Hepatocyte (in vitro differentiated cells): Measurements from ENCODE around the gene ALG9. TPM values are rescaled to one million over a fixed set of nuclear protein-coding genes. Genes with fewer than 3 reads are reported as not detected.
A peak's percentile ranks its signal among the peaks of the same experiment; 100 is the strongest.

Experiments
- DNase-seq: peaks from one replicate; pipeline ENCODE4 v3.0.0-alpha.2; 2016; ENCODE audit warnings: low spot score
- H2AFZ ChIP-seq: fragments of 200-600 bp; sonication (generic); 2 replicates; pipeline ENCODE4 v1.6.0; 2016; ENCODE audit warnings: antibody characterized with exemption, mild to moderate bottlenecking
- H3K27ac ChIP-seq: fragments of 200-600 bp; sonication (generic); 2 replicates; pipeline ENCODE4 v1.5.1; 2016; ENCODE audit warnings: mild to moderate bottlenecking
- H3K27me3 ChIP-seq: fragments of 200-600 bp; sonication (generic); 2 replicates; pipeline ENCODE4 v1.6.1; 2016
- H3K36me3 ChIP-seq: fragments of 200-600 bp; sonication (generic); replicated peaks from 2 replicates; pipeline ENCODE4 v1.5.1; 2016; ENCODE audit warnings: low read depth; ENCODE audit not compliant: insufficient read depth
- H3K4me1 ChIP-seq: fragments of 200-600 bp; sonication (generic); 2 replicates; pipeline ENCODE4 v1.5.1; 2016; ENCODE audit warnings: mild to moderate bottlenecking, moderate library complexity; ENCODE audit not compliant: insufficient read depth
- H3K4me2 ChIP-seq: fragments of 200-600 bp; sonication (generic); 2 replicates; pipeline ENCODE4 v1.6.0; 2016
- H3K4me3 ChIP-seq: fragments of 200-600 bp; sonication (generic); 2 replicates; pipeline ENCODE4 v1.5.1; 2016; ENCODE audit warnings: mild to moderate bottlenecking
- H3K79me2 ChIP-seq: fragments of 200-600 bp; sonication (generic); 2 replicates; pipeline ENCODE4 v1.6.0; 2017; ENCODE audit warnings: mild to moderate bottlenecking
- H3K9me2 ChIP-seq: fragments of 200-600 bp; sonication (generic); replicated peaks from 2 replicates; pipeline ENCODE4 v1.6.0; 2017; ENCODE audit warnings: mild to moderate bottlenecking; ENCODE audit not compliant: insufficient read depth
- H3K9me3 ChIP-seq: fragments of 200-600 bp; sonication (generic); 2 replicates; pipeline ENCODE4 v1.5.1; 2016; ENCODE audit warnings: low read depth, mild to moderate bottlenecking
- H4K20me1 ChIP-seq: fragments of 200-600 bp; sonication (generic); 2 replicates; pipeline ENCODE4 v1.6.0; 2016; ENCODE audit warnings: mild to moderate bottlenecking; ENCODE audit not compliant: insufficient read depth, poor library complexity, severe bottlenecking
- EZH2 ChIP-seq: fragments of 200-600 bp; sonication (generic); IDR thresholded peaks from 2 replicates; pipeline ENCODE4 v1.6.1; 2016; ENCODE audit warnings: antibody characterized with exemption, mild to moderate bottlenecking, borderline replicate concordance
- EZH2phosphoT487 ChIP-seq: fragments of 200-600 bp; sonication (generic); IDR thresholded peaks from one replicate; pipeline ENCODE4 v1.6.1; 2018; ENCODE audit warnings: antibody characterized with exemption, mild to moderate bottlenecking, low read depth, moderate library complexity; ENCODE audit not compliant: unreplicated experiment, severe bottlenecking
- WGBS: methylation state at CpG from one replicate; pipeline ENCODE4 v1.1.6; 2016; ENCODE audit warnings: low lambda C conversion rate; ENCODE audit errors: missing lambda C conversion rate; 5-methylcytosine and 5-hydroxymethylcytosine counted together
- polyA plus RNA-seq: library from polyadenylated mRNA; unstranded; fragments of >200 nt; fragmentation: Nextera tagmentation; extraction: Ambion mirVana; gene quantifications from 2 replicates; pipeline ENCODE4 v1.2.1, GENCODE V29; 2016
- total RNA-seq: library from RNA; depleted of rRNA; stranded (reverse); fragments of >200 nt; gene quantifications from 2 replicates; pipeline ENCODE4 v1.2.3, GENCODE V29; 2014
- TF ChIP-seq, protein P1 (sequence below): fragments of 200-600 bp; sonication (generic); IDR thresholded peaks from 2 replicates; pipeline ENCODE4 v1.5.1; 2016; ENCODE audit warnings: antibody characterized with exemption, mild to moderate bottlenecking; ENCODE audit not compliant: poor library complexity

ALG9 gene
- total and polyA plus RNA-seq, 2 experiments from 2014 or later: 22.6 to 52.4 TPM

DNA sequence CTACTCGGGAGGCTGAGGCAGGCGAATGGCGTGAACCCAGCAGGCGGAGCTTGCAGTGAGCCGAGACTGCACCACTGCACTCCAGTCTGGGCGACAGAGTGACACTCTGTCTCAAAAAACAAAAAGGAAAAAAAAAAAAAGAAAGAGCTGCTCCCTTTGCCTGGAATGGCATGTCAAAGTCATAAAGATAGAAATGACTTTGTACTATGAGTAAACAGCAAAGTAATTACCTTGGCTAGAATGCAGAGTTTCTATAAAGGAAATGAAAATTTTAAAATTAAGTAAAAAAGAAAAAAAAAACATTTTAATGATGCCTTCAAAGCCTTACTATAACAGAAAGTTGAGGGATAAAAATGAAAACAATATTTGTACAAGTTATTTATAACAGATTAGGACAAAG is 115.3 kb downstream of the ALG9 start:
- TF ChIP-seq EZH2phosphoT487: no peak
- TF ChIP-seq, protein P1, sequence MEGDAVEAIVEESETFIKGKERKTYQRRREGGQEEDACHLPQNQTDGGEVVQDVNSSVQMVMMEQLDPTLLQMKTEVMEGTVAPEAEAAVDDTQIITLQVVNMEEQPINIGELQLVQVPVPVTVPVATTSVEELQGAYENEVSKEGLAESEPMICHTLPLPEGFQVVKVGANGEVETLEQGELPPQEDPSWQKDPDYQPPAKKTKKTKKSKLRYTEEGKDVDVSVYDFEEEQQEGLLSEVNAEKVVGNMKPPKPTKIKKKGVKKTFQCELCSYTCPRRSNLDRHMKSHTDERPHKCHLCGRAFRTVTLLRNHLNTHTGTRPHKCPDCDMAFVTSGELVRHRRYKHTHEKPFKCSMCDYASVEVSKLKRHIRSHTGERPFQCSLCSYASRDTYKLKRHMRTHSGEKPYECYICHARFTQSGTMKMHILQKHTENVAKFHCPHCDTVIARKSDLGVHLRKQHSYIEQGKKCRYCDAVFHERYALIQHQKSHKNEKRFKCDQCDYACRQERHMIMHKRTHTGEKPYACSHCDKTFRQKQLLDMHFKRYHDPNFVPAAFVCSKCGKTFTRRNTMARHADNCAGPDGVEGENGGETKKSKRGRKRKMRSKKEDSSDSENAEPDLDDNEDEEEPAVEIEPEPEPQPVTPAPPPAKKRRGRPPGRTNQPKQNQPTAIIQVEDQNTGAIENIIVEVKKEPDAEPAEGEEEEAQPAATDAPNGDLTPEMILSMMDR: no peak

DNA sequence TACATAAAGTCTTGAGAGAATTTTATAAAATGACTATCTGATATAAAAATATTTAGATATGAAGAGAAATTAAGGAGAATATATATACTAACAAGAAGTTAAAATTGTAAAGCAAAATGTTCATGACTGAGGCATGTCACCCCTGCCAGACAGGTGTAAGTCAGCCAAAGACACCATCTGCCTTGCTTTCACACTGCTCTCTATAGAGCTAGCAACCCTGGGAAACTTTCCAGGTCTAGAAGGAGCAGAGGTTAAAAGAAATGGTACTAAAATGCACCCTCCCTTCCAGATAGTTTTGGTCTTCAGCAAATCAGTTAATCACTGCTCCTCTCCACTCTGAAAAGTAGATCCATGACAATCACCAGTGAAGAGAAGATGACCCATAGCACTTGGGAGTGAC is 121.7 kb downstream of the ALG9 start:
- Histone ChIP-seq H3K9me3 (no peaks in the 10 kb centered on the region), H3K79me2 (peaks cover 22% of the 10 kb centered on the region), H3K4me3 (no peak overlapping the region), H3K4me1 (no peaks in the 10 kb centered on the region), H3K4me2 (no peak overlapping the region), H4K20me1 (no peaks in the 10 kb centered on the region), H3K27me3 (no peaks in the 10 kb centered on the region), H3K9me2 (no peaks in the 10 kb centered on the region), H3K36me3 (no peaks in the 10 kb centered on the region), H3K27ac (no peak overlapping the region), H2AFZ (no peak overlapping the region)
- no peak for DNase-seq
- TF ChIP-seq EZH2phosphoT487 (no peak), EZH2 (no peak)
- TF ChIP-seq, protein P1: no peak

More for the DNA sequence above, 115.3 kb downstream of the ALG9 start:
- H2AFZ ChIP-seq: no peak overlapping the region
- no peaks in the 10 kb centered on the region for H3K27me3 ChIP-seq
- no peaks in the 10 kb centered on the region for H3K36me3 ChIP-seq
- no peaks in the 10 kb centered on the region for H3K9me2 ChIP-seq
- H3K79me2 ChIP-seq: peaks cover 23% of the 10 kb centered on the region
- 87% methylated on average over 6 of the region's 6 CpGs for WGBS
- no peak overlapping the region for H3K4me2 ChIP-seq
- no peak overlapping the region for H3K4me3 ChIP-seq
- DNase-seq: no peak
- H3K4me1 ChIP-seq: peaks cover 17% of the 10 kb centered on the region
- H3K9me3 ChIP-seq: no peaks in the 10 kb centered on the region
- H4K20me1 ChIP-seq: no peaks in the 10 kb centered on the region
- H3K27ac ChIP-seq: peak overlapping the region; percentile 90

DNA sequence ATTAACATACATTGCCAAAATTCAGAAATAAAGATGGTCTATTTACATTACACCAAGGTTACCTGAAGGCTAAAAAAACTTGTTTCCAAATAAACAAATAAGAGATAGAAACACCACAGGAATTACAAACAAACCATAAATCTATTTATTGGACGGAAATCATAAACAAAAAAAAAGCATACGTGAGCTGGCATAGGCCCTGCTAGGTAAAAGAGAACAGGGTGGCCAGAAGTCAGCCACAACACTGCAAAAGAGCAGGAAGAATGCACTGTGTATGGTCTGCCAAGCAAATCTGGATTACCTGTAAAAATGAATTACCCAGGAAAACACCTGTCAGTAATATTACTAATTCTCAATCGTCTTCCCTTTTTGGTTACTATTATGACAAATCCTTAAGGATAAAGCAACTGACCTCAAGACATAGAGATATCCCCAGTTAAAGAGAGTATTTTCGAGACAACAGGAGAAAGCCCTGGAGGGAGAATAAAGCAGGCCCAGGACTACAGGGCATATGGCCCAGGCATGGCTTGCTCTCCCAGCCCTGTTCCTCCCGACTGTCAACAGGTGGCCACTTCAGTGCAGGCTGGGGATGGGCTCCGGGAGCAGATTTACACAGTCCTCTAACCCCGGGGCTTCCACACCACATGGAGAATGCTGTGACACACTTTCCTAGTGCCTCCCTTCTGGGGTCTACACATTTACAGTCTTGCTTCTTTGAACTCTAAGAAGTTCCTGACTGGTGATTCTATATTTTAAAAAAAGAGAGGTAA is 123.2 kb downstream of the ALG9 start:
- Histone ChIP-seq H3K36me3 (no peaks in the 10 kb centered on the region), H3K4me1 (no peaks in the 10 kb centered on the region), H3K79me2 (peaks cover 23% of the 10 kb centered on the region), H2AFZ (no peak overlapping the region), H3K9me3 (no peaks in the 10 kb centered on the region), H3K4me2 (no peak overlapping the region), H4K20me1 (no peaks in the 10 kb centered on the region), H3K9me2 (no peaks in the 10 kb centered on the region), H3K27ac (no peak overlapping the region), H3K27me3 (no peaks in the 10 kb centered on the region), H3K4me3 (no peak overlapping the region)
- no peak for TF ChIP-seq EZH2phosphoT487
- TF ChIP-seq, protein P1: no peak
- DNase-seq: no peak
- 69% methylated on average over 7 of the region's 7 CpGs for WGBS
